ENCODE results near the gene SLC12A4.
"Not testable (repeated sequence)": the region's sequence is repeated elsewhere in the genome, so short reads cannot be mapped to it uniquely, and the experiment has no call there.

GRCh38 chr16:67998779-67999688 lies 30.6 kb upstream of the SLC12A4 start, which contains the start of gene DPEP2:
- not testable (repeated sequence) for TF ChIP-seq CBX2 (IDR thresholded peaks at IDR 0.05; ENCODE audit: borderline replicate concordance, low read depth); CTCF (IDR thresholded peaks at IDR 0.05); PBX3 (IDR thresholded peaks at IDR 0.05); BCL3 (IDR thresholded peaks at IDR 0.05)

Data from A549 (cell line).